Activated CD8-positive, alpha-beta memory T cell treated with anti-CD3 and anti-CD28 coated beads for 36 hours (primary cell): ENCODE results near the gene GFI1. TPM values are rescaled to one million over a fixed set of nuclear protein-coding genes. Genes with fewer than 3 reads are reported as not detected.
"Not testable (repeated sequence)": the region's sequence is repeated elsewhere in the genome, so short reads cannot be mapped to it uniquely, and the experiment has no call there.

Source experiments
- CTCF ChIA-PET: fragments of 350-600 bp; sonication (Branson Sonifier 250); formaldehyde crosslinking; loops from one replicate; lab custom pipeline; 2021; ENCODE audit warnings: antibody characterized with exemption; lab: Charles Lee
- POLR2A ChIA-PET: fragments of 350-600 bp; sonication (Branson Sonifier 250); formaldehyde crosslinking; loops from one replicate; lab custom pipeline; 2021; ENCODE audit warnings: antibody characterized with exemption; lab: Charles Lee
- total RNA-seq, 2 experiments: library from RNA; stranded (reverse); gene quantifications; one replicate each; pipeline ENCODE4 v1.2.3, GENCODE V29; 2021

The GFI1 gene
- total RNA-seq, result 10 to 100 TPM; 71.0 to 74.4 TPM

GRCh38 chr1:92486251-92487077, at the start of gene GFI1:
Gene GFI1 (minus strand): TSS chr1:92486925. CDS start chr1:92483487, 3,438 bp downstream.
- CTCF ChIA-PET, result interaction anchor here (0.8 to 4.1 kb wide), 15 partner anchors 9 to 184 kb away, joined by 3 to 32 read pairs (median 5); no protein-coding TSS in a partner anchor
- POLR2A ChIA-PET, result interaction anchor here (0.6 to 4.1 kb wide), 12 partner anchors 10 to 687 kb away, joined by 3 to 62 read pairs (median 5); no protein-coding TSS in a partner anchor

GRCh38 chr1:92532371-92532770, 45.6 kb upstream of the GFI1 start:
- CTCF ChIA-PET, result interaction anchor here (1.1 kb wide), 1 partner anchor 47 kb away, joined by 5 read pairs; no protein-coding TSS in a partner anchor

GRCh38 chr1:92531939-92532338, 45.2 kb upstream of the GFI1 start:
- POLR2A ChIA-PET, CTCF ChIA-PET: not testable (repeated sequence)

More at GRCh38 chr1:92532371-92532770, 45.6 kb upstream of the GFI1 start:
- POLR2A ChIA-PET, result not testable (repeated sequence)

GRCh38 chr1:92527670-92528069, 40.9 kb upstream of the GFI1 start:
- POLR2A ChIA-PET, result no interaction called here
- CTCF ChIA-PET, result no interaction called here

GRCh38 chr1:92524944-92525590, 38.3 kb upstream of the GFI1 start:
- CTCF ChIA-PET, result interaction anchor here (0.6 to 1.5 kb wide), 2 partner anchors 16 to 58 kb away, joined by 3 to 4 read pairs; no protein-coding TSS in a partner anchor

GRCh38 chr1:92519043-92519442, 32.3 kb upstream of the GFI1 start:
- POLR2A ChIA-PET, result no interaction called here
- CTCF ChIA-PET, result no interaction called here

More at GRCh38 chr1:92524944-92525590, 38.3 kb upstream of the GFI1 start:
- POLR2A ChIA-PET, result not testable (repeated sequence)

- POLR2A ChIA-PET, result no interaction called here
- CTCF ChIA-PET, result interaction anchor here (0.9 kb wide), 1 partner anchor 31 kb away, joined by 3 read pairs; no protein-coding TSS in a partner anchor
These were observed 29.8 kb upstream of the GFI1 start for GRCh38 chr1:92516574-92516973.

GRCh38 chr1:92515796-92516201, 29.1 kb upstream of the GFI1 start:
- ChIA-PET CTCF (interaction anchor here (0.9 kb wide), 1 partner anchor 30 kb away, joined by 3 read pairs; no protein-coding TSS in a partner anchor), POLR2A (no interaction called here)

GRCh38 chr1:92511541-92511940, 24.8 kb upstream of the GFI1 start:
- CTCF ChIA-PET, result interaction anchor here (0.6 kb wide), 1 partner anchor 100 kb away, joined by 4 read pairs; no protein-coding TSS in a partner anchor
- POLR2A ChIA-PET, result no interaction called here

- POLR2A ChIA-PET, result no interaction called here
- CTCF ChIA-PET, result interaction anchor here (1.4 kb wide), 1 partner anchor 16 kb away, joined by 4 read pairs; no protein-coding TSS in a partner anchor
These were observed 22.9 kb upstream of the GFI1 start for GRCh38 chr1:92509619-92510018.

GRCh38 chr1:92505015-92505692, 18.4 kb upstream of the GFI1 start:
- ChIA-PET POLR2A (no interaction called here), CTCF (interaction anchor here (1.1 kb wide), 1 partner anchor 195 kb away, joined by 3 read pairs; no protein-coding TSS in a partner anchor)

GRCh38 chr1:92504291-92505014, 17.7 kb upstream of the GFI1 start:
- ChIA-PET CTCF (interaction anchor here (1.1 kb wide), 1 partner anchor 194 kb away, joined by 3 read pairs; no protein-coding TSS in a partner anchor), POLR2A (interaction anchor here (1.3 kb wide), 1 partner anchor 18 kb away, joined by 4 read pairs; the partner anchor contains the start of gene GFI1)

- POLR2A ChIA-PET, result interaction anchor here (1.3 to 1.6 kb wide), 2 partner anchors 17 to 19 kb away, joined by 4 to 6 read pairs; partner anchors contain the start of gene GFI1
These were observed 17.2 kb upstream of the GFI1 start for GRCh38 chr1:92503926-92504285.

GRCh38 chr1:92503043-92503925, 16.6 kb upstream of the GFI1 start:
- CTCF ChIA-PET, result interaction anchor here (0.6 kb wide), 1 partner anchor 126 kb away, joined by 6 read pairs; no protein-coding TSS in a partner anchor
- POLR2A ChIA-PET, result interaction anchor here (0.6 to 1.6 kb wide), 4 partner anchors 16 to 24 kb away, joined by 4 to 7 read pairs (median 6); partner anchors contain the start of gene GFI1

More at GRCh38 chr1:92503926-92504285, 17.2 kb upstream of the GFI1 start:
- CTCF ChIA-PET, result interaction anchor here (1.1 kb wide), 1 partner anchor 193 kb away, joined by 3 read pairs; no protein-coding TSS in a partner anchor

- ChIA-PET POLR2A (interaction anchor here (0.6 to 1.6 kb wide), 3 partner anchors 16 to 23 kb away, joined by 6 to 7 read pairs (median 7); partner anchors contain the start of gene GFI1), CTCF (interaction anchor here (0.6 kb wide), 1 partner anchor 127 kb away, joined by 6 read pairs; no protein-coding TSS in a partner anchor)
These were observed 15.5 kb upstream of the GFI1 start for GRCh38 chr1:92502247-92502646.

- ChIA-PET CTCF (interaction anchor here (0.6 kb wide), 1 partner anchor 87 kb away, joined by 4 read pairs; no protein-coding TSS in a partner anchor), POLR2A (no interaction called here)
These were observed 13.8 kb upstream of the GFI1 start for GRCh38 chr1:92500552-92500951.
